ENCODE results near the gene SHC1.

SHC1 gene

GRCh38 chr1:154973344-154974101 lies 3.0 kb upstream of the SHC1 start:
- peak; percentile 81 for DNase-seq

- DNase-seq = peak; percentile 46
Observed at GRCh38 chr1:154972517-154973343, 2.2 kb upstream of the SHC1 start.

- DNase-seq = no peak
Observed at GRCh38 chr1:154972213-154972516, 1.6 kb upstream of the SHC1 start.

- no peak for DNase-seq
Observed at GRCh38 chr1:154971341-154971998, 923 bp upstream of the SHC1 start.

- DNase-seq = no peak
Observed at GRCh38 chr1:154969860-154970452, 591 bp downstream of the SHC1 start.

- DNase-seq = no peak
Observed at GRCh38 chr1:154969246-154969645, 1.3 kb downstream of the SHC1 start.

GRCh38 chr1:154968731-154969130 lies 1.8 kb downstream of the SHC1 start:
- no peak for DNase-seq

- DNase-seq = no peak
Observed at GRCh38 chr1:154967331-154967950, 3.1 kb downstream of the SHC1 start.

- DNase-seq = no peak
Observed at GRCh38 chr1:154966111-154966510, 4.4 kb downstream of the SHC1 start.

GRCh38 chr1:154964359-154964758 lies 6.2 kb downstream of the SHC1 start:
- DNase-seq = no peak

GRCh38 chr1:154963643-154964042 lies 6.9 kb downstream of the SHC1 start:
- DNase-seq = no peak

GRCh38 chr1:154962795-154963330 lies 7.7 kb downstream of the SHC1 start:
- no peak for DNase-seq

GRCh38 chr1:154962156-154962749 lies 8.3 kb downstream of the SHC1 start:
- peak; percentile 28 for DNase-seq

GRCh38 chr1:154961207-154962155 lies 9.1 kb downstream of the SHC1 start, which contains the start of gene PYGO2:
PYGO2 (minus strand) TSS chr1:154961782; CDS start chr1:154961576, 206 bp downstream.
- peak; percentile 83 for DNase-seq

GRCh38 chr1:154960446-154961136 lies 10.0 kb downstream of the SHC1 start:
- DNase-seq = no peak

- no peak for DNase-seq
Observed at GRCh38 chr1:154959426-154959780, 11.1 kb downstream of the SHC1 start.

- DNase-seq = no peak
Observed at GRCh38 chr1:154958681-154959425, 11.7 kb downstream of the SHC1 start.

- DNase-seq = no peak
Observed at GRCh38 chr1:154958036-154958435, 12.5 kb downstream of the SHC1 start.

- peak; percentile 25 for DNase-seq
Observed at GRCh38 chr1:154957091-154957657, 13.4 kb downstream of the SHC1 start.
